Measurements from ENCODE around the gene ABCB1.

DNA sequence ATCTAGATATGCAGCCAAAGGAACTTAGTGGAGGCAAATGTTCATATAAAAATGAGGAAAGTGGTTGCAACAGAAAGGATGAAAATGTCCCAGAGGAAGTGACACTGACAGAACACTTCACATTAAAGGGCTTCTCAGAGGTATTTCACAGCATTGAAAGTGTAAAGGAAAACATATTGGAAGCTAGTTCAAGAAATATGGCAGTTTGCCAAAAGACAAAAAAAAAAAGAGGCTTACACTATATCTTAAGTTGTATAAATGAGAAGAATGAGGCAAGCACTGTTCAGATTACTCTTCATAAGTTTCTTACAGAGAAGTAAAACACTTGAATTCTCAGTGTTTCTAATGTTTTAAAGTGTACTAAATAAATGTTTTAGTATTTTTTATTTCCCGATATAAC, 47.6 kb upstream of the ABCB1 start:
- TF ChIP-seq, protein P1, sequence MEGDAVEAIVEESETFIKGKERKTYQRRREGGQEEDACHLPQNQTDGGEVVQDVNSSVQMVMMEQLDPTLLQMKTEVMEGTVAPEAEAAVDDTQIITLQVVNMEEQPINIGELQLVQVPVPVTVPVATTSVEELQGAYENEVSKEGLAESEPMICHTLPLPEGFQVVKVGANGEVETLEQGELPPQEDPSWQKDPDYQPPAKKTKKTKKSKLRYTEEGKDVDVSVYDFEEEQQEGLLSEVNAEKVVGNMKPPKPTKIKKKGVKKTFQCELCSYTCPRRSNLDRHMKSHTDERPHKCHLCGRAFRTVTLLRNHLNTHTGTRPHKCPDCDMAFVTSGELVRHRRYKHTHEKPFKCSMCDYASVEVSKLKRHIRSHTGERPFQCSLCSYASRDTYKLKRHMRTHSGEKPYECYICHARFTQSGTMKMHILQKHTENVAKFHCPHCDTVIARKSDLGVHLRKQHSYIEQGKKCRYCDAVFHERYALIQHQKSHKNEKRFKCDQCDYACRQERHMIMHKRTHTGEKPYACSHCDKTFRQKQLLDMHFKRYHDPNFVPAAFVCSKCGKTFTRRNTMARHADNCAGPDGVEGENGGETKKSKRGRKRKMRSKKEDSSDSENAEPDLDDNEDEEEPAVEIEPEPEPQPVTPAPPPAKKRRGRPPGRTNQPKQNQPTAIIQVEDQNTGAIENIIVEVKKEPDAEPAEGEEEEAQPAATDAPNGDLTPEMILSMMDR (IDR thresholded peaks at IDR 0.05) = no peak
- no peak for TF ChIP-seq POLR2A (IDR thresholded peaks at IDR 0.05)

Data from adrenal gland (tissue), 5 donors.